HL-60 (cell line): ENCODE data around the gene MBD3.

ENCODE experiments used
- GABPA ChIP-seq: IDR thresholded peaks from 2 replicates; pipeline ENCODE4 v1.6.1; 2012; ENCODE audit warnings: low read depth
- POLR2AphosphoS5 ChIP-seq: IDR thresholded peaks from 2 replicates; pipeline ENCODE4 v1.6.1; 2012; ENCODE audit warnings: low read depth
- REST ChIP-seq: IDR thresholded peaks from 2 replicates; pipeline ENCODE4 v1.6.1; 2012; ENCODE audit warnings: low read depth; ENCODE audit not compliant: insufficient replicate concordance
- SPI1 ChIP-seq: IDR thresholded peaks from 2 replicates; pipeline ENCODE4 v1.6.1; 2012; ENCODE audit warnings: low read depth, mild to moderate bottlenecking, borderline replicate concordance
- TF ChIP-seq, protein P1 (sequence below): IDR thresholded peaks from one replicate; pipeline ENCODE4 v1.5.1; 2011; ENCODE audit warnings: low read length, control low read depth, inconsistent platforms; ENCODE audit not compliant: insufficient read depth

- TF ChIP-seq, protein P1, sequence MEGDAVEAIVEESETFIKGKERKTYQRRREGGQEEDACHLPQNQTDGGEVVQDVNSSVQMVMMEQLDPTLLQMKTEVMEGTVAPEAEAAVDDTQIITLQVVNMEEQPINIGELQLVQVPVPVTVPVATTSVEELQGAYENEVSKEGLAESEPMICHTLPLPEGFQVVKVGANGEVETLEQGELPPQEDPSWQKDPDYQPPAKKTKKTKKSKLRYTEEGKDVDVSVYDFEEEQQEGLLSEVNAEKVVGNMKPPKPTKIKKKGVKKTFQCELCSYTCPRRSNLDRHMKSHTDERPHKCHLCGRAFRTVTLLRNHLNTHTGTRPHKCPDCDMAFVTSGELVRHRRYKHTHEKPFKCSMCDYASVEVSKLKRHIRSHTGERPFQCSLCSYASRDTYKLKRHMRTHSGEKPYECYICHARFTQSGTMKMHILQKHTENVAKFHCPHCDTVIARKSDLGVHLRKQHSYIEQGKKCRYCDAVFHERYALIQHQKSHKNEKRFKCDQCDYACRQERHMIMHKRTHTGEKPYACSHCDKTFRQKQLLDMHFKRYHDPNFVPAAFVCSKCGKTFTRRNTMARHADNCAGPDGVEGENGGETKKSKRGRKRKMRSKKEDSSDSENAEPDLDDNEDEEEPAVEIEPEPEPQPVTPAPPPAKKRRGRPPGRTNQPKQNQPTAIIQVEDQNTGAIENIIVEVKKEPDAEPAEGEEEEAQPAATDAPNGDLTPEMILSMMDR: no peak
- TF ChIP-seq POLR2AphosphoS5 (no peak), GABPA (no peak), SPI1 (no peak), REST (no peak)
These were observed 60.7 kb downstream of the MBD3 start for GRCh38 chr19:1532003-1532402.
